HG03571 (cell line): ENCODE data around the gene NUDT7.

Experiments used
- ATAC-seq: cut with Tn5 transposase; IDR thresholded peaks from one replicate; pipeline ENCODE4 v1.9.1; 2021; ENCODE audit not compliant: unreplicated experiment

The NUDT7 gene

DNA sequence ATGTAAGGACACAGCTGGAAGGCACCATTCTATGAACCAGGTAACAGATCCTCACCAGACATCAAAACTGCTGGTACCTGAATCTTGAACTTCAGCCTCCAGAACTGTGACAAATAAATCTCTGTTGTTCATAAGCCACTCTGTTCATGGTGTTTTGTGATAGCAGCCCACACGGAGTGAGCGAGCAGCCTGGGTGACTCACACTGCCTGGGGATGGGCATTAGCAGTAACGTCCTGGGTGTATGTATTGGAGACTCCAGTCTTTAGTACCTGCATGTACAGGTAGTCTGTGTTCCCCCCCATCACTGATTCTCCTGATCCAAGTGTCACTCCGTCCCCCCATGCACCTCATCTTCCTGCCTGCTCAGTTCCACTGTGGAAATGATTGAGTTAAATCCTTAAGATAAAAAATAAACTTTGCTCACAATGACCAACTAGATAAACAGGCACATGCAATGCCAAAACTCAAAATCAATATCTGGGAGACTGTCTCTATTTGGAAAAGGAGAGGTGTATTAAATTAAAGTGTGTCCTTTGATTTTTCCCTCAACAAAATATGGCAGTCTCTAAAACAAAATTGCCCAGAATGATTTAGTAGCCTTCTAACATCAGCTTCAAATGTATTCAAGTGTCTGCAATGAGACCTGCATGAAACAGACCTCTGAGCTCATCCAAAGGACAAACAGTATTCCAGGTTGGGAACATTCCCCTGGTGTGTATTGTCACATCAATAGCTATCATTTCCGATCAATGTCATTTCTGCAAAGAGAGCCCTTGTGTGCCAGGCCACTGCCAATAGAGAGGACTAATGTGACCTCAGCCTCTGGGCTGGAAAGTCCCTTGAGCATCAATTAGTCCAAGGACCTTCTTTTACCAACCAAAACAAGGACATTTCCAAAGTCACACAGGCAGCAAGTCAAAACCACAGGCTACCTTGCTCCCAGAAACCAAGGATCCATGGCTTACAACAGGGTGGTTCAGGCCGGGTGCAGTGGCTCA is 53.9 kb downstream of the NUDT7 start:
- no peak for ATAC-seq

DNA sequence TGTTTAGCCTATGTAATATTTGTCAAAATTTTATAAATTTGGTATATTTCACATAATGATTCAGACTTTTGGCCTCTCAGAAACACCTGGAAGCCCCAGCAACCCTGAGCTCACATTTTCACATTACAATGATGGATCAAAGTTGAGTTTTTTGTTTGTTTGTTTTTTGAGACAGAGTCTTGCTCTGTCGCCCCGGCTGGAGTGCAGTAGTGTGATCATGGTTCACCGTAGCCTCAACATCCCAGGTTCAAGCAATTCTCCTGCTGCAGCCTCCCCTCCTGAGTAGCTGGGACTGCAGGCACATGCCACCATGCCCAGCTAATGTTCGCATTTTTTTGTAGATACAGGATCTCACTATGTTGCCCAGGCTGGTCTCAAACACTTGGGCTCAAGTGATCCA is 55.4 kb downstream of the NUDT7 start:
- ATAC-seq, result no peak

DNA sequence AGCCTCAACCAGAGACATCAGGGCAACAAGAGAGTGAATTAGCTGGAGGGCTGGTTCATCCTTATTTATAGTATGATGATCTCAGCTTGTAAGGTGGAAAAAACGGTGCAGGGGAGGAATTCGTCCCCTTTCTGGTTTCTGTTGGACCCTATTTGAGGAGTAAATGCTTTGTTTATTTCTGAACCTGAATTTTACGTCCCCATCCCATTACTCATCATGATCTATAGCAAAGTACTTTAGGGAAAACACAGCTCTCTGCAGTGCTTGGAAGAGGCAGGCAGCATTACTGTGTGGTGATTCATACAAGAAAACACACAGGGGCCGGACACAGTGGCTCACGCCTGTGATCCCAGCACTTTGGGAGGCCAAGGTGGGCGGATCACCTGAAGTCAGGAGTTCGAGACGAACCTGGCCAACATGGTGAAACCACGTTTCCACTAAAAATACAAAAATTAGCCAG is 58.1 kb downstream of the NUDT7 start:
- no peak for ATAC-seq

DNA sequence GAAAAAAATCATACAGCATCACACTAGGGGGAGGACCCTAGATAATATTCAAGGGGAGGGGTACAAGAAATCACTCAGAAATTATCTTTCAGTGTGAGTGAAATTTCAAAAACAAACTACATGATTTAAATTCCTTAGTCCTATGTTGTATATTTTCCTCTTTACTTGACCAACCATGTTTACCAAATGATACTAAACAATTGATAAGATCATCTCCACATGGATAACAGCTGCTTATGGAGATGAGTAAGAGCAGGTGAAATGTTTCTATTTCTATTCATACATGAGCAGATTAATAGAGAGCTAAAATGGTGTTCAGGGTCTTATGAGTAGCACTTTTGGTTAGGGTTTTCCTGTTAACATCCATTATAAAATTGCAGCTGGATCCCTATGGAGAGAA is 58.8 kb downstream of the NUDT7 start:
- no peak for ATAC-seq

DNA sequence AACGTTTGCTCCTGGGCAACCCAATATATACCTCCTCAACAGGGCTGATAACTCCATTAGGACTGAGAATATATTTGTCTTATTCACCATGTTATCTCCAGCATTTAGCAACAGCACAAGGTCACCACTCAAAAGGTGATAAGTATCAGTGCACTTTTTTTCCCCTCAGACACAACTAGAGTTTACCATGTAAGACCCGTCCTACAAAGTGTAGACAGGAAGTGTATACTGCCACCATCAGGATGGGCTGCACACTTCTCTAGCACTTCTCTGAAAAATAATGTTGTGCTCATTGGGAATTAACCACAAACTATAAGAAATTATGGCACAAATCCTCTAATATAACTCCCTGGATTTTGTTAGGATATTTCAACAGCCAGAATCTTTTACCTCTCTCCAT is 60.4 kb downstream of the NUDT7 start:
- no peak for ATAC-seq

DNA sequence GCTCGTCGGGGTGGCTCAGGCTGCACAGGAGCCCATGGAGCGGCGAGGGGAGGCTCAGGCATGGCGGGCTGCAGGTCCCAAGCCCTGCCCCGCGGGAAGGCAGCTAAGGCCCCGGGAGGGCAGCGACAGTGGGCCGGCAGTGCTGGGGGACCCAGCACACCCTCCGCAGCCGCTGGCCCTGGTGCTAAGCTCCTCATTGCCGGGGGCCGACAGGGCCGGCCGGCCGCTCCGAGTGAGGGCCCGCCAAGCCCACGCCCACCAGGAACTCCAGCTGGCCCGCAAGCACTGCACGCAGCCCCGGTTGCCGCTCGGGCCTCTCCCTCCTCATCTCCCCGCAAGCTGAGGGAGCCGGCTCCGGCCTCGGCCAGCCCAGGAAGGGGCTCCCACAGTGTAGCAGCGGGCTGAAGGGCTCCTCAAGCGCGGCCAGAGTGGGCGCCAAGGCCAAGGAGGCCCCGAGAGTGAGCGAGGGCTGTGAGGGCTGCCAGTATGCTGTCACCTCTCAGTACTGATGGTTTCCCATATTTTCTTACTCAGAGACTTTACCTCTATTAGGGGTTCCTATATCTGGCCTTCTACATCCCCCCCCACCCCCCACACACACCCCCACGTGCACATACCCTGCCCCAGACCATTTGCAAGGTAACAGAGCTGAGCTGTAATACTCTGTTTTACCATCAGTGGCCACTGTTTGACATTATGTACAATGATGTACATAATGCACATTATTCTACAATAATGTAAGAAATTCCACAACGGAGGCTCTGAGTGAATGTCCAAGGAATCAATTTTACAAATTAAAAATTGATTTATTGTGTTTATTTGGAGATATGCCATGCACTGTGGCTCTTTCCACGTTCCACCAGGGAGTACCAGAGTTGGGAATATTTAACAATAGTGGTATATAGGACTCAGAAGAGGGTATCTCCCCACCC is 62.4 kb downstream of the NUDT7 start:
- no peak for ATAC-seq

DNA sequence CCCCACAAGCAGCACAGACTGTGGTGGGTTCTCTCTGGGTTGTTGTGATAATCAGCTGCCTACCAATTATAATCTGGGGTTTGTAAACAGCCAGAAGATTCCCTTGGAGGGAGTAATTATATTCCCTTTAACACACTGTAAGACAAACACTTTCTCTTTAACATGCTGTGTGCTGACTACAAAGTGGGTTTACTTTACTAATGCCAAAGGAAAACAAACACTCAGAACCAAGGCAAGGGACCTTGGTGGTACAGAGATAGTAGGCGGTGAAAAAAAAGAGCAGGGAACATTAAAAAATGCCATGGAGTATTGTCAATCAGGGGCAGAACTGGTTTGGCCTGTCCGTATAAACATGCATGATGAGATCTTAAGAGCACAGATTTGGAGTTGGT is 63.1 kb downstream of the NUDT7 start:
- no peak for ATAC-seq

DNA sequence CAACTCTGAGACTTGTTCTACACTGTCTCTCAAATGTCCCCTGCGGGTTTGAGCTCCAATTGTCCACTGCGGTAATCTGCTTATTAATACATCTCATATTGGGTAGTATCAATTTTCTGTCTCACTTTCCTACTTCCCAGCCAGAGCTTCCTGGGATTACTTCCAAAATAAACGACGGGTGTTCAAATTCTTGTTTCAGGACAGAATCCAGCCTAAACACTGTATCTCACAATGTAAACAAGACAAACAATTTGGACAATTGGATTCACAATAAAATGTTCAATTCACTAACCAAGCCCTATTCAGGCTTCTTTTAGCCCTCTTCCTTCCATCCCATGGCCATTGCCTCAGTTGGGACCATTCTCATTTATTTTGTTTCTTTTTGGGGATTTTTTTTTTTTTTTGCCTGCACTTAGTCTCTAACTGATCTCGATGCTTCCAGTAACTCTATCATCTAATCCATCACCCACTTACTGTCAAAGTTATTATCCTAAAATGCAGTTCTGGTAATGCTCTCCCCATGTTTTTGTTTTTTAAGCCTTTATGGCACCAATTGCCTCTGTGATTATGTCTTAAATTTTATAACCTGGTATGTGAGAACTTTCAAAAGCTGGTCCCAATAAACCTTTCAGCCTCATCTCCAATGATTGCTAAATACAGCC is 64.0 kb downstream of the NUDT7 start:
- ATAC-seq, result no peak

DNA sequence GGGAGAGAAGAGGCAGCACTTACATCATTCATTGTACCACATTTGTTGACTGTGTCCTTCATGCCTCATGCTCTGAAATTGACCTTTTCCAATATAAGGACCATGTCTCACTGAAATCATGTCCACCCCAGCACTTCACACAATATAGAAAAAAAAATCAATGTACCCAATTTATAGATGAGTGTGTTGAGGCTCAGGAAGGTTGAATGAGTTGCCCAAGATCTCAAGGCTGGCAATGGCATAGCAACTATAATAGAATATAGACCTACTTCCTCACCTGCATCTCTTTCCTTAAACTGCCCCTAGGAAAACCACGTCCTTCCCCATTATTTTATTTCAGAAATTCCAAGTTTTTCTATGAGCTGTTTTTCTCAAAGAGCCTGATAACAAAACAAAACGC is 65.1 kb downstream of the NUDT7 start:
- ATAC-seq, result no peak

DNA sequence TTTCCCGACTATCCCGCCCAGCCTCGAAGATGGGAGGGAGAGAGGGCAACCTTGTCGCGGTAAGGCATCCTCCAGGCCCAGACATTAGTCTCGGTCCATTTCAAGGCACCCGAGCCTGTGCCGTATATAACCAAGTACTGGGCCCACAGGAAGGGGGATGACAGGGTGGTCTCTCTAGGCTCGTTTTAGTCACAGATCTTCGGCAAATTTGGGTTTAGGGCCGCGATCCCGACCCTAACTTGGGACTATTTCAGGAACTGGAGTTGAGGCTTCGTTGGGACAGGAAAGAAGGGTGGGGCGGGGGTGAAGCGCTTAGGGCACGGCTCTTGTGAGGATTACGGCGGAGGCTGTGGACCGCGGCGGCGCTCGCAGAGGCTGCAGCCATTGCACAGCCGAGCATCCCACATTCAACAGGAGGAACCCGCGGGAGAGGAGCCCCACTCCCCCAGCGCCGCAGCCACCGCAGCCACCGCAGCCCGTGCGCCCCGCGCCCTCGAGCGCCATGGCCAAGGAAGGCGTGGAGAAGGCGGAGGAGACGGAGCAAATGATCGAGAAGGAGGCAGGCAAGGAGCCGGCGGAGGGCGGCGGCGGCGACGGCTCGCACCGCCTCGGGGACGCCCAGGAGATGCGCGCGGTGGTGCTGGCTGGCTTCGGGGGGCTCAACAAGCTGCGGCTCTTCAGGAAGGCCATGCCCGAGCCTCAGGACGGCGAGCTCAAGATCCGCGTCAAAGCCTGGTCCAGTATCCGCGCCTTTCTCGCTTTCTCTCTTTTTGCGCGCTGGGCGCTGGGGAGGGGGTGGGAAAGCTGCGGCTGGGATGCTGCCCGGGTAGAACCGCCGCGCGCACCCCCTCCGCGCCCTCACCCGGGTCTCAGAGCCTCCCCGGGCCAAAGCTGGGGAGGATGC is 66.1 kb downstream of the NUDT7 start, which contains the start of gene VAT1L:
TSS of gene VAT1L (plus strand) at position 384 of the 904 bp plus-strand sequence. CDS start at position 503, 119 bp downstream.
- ATAC-seq, result no peak

DNA sequence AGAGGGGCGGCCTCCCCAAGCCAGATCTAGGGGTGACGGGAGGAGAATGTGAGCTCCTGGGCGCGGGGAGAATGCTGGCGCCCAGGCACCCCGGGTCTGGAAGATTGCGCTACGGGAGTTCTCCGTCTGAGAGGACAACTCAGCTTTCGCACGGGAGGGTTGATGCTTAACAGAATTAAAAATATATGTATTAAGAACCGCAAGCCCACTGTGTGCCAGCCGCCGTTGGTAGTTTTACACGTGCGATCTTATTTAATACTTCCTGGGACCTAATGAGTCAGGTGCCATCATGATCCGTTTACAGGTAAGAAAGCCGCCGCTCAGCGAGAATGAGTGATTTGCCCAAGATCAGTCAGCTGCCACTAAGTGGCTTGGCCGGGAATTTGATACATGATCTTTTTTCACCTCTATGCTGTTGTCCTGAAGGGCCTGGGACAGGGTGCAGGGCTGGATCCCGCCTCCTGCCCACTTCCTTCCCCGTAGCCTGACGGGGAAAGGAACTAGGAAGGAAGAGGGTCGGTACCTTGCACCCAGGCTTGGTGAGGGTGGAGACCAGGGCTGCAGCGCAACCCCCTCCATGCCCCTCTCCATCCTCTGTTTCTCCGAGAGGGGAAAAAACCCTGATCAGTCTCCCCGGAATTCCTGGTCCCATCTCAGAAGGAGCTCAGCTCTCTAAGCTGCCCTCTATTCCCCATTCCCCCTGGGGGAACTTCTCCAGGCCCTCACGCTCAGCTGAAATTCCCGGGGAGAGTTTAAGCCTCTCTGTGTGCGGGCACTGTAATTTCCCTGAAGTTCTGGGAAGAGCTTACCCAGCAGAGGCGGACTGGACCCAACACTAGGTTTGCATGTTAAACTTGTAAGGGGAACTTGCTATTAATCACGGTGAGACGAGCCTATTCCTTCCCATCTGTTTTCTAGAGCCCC is 67.0 kb downstream of the NUDT7 start:
- ATAC-seq, result no peak

DNA sequence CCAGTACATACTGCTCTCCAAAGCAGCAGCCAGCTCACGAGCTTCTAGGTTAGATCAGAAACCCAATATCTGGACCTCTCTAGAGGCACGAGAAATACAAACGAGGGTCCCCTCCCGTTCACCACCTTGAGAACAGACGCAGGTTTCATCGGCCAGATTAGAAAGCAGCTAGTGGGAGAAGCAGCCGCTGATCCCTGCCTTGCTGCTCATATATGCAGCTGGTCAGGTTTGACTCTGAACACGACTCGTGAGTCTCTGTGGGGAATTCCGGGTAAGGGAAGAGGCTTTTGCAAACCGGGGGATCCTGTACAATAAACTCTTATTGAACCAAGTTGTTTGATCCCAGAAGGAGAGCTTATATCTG is 67.7 kb downstream of the NUDT7 start:
- no peak for ATAC-seq

DNA sequence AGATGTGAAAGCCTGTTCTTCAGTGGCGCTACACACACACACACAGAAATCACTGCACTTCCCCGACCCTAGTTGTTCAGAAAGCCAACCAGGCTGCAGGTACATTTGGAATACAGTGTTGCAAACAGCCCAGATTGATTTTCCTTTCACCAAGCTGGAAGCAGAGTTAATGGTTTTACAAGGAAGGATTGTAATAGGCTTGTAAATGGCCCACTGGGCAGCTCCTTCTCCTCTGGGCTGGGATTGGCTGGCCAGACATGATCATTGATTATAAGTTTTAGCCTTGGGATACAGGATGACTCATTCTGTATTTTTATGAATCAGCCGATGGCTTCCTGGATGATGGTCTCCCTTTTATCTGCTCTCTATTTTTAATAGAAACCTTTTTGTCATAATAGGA is 68.6 kb downstream of the NUDT7 start:
- ATAC-seq, result no peak
